ENCODE measurements around the gene ITPR1.

The ITPR1 gene

GRCh38 chr3:4690277-4690676 lies 197.1 kb downstream of the ITPR1 start:
- DNase-seq = no peak

DNA sequence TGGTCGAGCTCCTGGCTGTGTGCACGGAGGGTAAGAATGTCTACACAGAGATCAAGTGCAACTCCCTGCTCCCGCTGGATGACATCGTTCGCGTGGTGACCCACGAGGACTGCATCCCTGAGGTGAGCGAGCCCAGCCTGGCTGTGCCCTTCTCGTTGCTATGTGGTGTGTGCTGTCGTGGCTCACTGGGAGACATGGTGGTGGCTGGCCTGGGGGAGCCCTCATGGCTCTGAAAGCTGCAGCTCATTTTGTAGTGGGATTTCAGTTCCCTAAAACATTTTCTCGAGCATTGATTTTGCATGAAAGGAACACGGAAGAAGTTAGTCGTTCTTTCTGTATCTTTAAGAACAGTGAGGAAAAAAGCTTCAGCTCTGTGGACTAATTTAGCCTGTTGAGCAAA lies 200.5 kb downstream of the ITPR1 start:
- no peak for DNase-seq

- no peak for DNase-seq
These were observed 202.7 kb downstream of the ITPR1 start for GRCh38 chr3:4695846-4696245.

- no peak for DNase-seq
These were observed 203.1 kb downstream of the ITPR1 start for GRCh38 chr3:4696266-4696665.

GRCh38 chr3:4698125-4698821 lies 205.1 kb downstream of the ITPR1 start:
- DNase-seq = no peak

- no peak for DNase-seq
These were observed 209.9 kb downstream of the ITPR1 start for GRCh38 chr3:4703054-4703480.

DNA sequence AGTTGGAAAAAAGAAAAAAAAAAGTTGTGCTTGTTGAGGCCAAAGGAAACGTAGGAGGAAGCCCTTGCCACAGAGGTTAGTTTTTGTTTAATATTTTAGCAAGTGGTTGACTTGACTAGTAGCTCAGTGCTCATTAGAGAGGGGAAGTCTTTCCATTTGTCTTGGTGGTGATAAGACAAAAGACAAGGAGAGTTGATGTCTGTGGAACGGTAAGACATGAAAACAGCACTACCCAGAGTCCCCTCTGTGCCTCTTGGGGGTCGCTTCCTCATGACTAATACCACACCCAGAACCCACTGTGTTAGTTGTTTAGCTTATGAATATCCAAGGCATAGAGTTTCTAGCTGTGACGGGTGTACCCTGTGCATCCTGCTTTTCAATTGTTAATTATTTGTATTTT lies 211.4 kb downstream of the ITPR1 start:
- DNase-seq = no peak

DNA sequence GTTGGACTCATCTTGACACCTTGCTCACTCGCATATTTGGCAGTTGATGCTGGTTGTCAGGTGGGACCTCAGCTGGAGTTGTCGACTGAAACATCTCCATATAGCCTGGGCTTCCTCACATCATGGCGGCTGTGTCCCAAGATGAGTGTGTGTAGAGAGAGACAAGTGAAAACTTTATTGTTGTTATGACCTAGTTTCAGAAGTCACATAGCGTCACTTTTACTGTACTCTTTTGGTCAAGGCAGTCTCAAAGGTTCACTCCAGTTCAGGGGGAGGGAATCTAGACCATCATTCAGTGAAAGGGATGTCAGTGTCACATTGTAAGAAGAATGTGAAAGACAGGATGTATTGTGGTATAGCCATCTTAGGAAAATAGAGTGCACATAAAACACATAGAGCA lies 214.2 kb downstream of the ITPR1 start:
- no peak for DNase-seq

DNA sequence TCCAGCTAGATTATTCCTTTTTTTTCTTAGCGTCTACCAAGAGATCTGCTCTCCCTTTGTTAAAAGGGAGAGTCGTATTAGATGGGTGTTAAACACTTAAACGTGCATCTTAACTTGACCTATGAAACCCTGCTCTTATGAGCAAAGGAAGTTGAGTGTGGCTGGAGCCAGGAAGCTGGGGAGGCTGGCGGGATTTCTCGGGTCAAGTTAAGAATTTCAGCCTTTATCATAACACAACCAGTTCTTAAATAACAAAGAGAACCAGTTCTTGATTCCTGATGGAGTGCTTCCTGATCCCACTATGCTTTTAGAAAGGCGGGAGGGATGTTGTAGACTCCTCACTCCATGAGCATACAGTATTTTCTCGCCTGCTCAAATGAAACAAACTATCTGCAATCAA lies 215.1 kb downstream of the ITPR1 start:
- DNase-seq = no peak

GRCh38 chr3:4709341-4709740 lies 216.2 kb downstream of the ITPR1 start:
- no peak for DNase-seq

- no peak for DNase-seq
These were observed 217.0 kb downstream of the ITPR1 start for GRCh38 chr3:4710191-4710590.

- no peak for DNase-seq
These were observed 218.5 kb downstream of the ITPR1 start for GRCh38 chr3:4711680-4711992.

GRCh38 chr3:4712109-4712508 lies 219.0 kb downstream of the ITPR1 start:
- no peak for DNase-seq

DNA sequence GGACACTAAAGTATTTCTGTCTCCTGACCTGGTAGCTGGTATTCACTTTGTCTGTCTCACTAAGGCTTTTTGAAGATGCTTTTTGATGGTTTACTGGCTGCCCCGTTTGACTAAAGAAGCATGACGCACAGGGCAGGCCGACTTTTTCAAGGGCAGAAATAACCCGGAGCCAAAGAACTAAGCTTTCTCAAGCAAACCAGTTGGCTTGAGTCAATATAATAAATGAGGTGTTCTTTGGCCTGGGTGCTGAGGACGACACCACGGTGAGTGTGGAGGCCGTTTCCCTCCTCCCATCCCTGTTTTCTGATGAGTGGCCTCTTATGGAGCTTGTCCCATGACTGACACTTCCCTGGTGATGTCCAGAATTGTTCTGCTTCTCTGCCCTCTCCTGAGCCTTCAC lies 220.9 kb downstream of the ITPR1 start:
- no peak for DNase-seq

GRCh38 chr3:4716266-4716665 lies 223.1 kb downstream of the ITPR1 start:
- DNase-seq = no peak

GRCh38 chr3:4716706-4717362 lies 223.7 kb downstream of the ITPR1 start:
- DNase-seq = no peak

DNA sequence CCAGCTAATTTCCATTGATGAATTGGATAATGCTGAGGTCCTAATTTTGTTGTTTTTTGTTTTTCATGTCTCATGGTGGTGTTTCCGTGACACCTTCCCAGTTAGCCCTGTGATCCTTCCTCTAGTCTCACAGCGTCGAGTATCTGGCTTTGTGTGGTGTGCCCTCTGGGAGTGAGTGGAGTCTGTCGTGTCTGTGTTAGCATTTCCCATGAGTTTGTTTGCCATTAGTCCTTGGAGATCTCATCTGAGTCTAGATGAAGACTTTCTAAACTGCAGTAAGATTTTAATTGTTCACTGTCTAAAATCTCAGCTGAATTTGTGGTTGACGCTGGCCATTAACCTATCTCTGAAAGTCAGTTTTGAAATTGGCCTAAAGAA lies 224.2 kb downstream of the ITPR1 start:
- DNase-seq = no peak

DNA sequence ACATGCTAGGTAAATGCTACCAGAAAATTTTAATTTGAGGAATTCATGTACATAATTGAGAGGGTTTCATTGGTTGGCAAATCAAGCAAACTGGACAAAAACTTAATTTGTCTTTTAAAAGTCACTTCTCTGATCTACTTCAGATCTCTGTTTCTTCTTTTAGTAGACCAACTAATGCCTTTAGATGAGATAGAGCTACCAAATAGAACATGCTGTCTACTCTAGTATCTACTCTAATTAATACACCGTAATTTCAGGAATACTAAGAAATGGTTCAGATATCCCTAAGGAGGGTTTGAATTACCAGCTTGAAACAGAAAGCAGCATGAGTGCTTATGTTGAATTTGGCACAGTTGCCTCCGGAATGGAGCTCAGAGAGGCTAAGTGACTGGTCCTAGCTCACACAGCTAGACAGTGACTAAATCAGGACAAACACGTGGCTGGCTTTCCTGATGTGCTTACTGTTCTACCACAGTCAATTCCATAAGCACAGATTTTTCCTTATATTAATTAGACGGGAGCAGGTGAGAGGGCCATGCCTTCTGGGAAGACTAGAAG lies 225.1 kb downstream of the ITPR1 start:
- DNase-seq = no peak

- no peak for DNase-seq
These were observed 225.9 kb downstream of the ITPR1 start for GRCh38 chr3:4719046-4719501.

DNA sequence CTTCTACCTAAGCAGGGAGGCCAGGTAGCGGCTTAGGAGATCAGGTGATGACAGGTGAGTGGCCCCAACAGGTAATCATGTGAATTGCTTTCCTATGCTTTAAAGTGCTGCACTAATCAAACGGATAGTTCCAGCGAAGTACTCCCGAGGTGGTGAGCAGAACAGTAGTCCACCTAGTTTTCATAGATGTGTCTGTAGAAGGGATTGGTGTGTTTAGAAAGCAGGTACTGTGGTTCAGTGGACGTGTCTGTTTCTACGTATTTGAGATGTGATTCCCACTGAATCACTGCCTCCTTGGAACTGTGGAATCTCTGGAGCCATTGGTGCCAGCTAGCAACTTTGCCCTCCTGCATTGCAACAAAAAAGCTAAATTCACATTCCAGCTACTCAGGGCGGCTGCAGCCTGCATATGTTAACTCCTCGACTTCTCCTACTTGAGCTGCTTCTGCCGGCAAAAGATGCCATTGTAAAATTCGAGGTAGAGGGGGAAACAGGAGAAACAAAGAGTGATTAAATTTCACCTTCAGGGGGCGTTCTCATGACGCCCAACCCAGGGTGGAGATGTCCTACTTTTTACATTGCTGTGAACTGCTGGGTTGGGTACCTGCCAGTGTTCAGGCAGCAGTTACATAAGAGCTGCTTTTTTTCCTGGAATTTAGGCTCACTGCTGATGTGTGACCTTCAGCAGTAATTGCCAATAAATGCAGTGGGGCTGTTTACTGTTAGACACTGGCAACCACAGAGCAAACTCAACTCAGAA lies 227.3 kb downstream of the ITPR1 start:
- DNase-seq = peak; percentile 50

DNA sequence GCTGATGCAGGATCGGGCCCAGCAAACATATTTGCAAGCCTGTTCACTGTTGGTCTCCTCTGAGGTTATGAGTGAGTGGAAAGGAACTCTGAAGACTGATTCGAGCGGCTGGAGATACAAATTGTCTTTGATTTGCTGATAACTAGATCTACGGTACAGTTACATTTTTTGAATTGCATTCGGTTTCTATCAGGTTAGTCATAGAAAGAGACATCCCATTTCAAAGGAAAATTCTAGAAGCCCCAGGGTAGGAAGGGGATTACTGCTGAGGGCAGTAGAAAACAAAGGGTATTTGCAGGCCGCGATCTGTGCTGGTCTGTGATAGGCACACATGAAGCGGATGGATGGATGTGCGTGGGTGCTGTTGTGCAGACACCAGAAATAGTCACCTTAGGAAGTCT lies 228.4 kb downstream of the ITPR1 start:
- no peak for DNase-seq

DNA sequence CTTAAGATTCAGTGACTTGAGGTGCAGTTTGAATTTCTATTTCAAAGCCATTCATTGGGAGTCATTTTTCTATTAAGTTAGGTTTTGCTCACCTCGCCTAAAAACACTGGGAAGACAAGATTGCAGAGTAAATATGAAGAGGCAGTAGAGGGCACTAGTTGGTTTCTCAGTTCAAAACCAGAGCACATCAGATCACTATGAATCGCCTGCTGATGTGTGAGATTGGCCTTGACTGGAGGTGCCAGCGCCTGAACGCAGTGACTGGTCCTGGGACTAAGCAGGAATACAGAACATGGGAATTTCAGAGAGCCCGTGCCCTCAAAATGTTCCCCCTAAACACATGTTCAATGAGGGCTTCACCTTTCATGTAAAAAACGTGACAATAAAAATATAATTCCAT lies 229.0 kb downstream of the ITPR1 start:
- no peak for DNase-seq

- no peak for DNase-seq
These were observed 231.0 kb downstream of the ITPR1 start for GRCh38 chr3:4724051-4724629.

DNA sequence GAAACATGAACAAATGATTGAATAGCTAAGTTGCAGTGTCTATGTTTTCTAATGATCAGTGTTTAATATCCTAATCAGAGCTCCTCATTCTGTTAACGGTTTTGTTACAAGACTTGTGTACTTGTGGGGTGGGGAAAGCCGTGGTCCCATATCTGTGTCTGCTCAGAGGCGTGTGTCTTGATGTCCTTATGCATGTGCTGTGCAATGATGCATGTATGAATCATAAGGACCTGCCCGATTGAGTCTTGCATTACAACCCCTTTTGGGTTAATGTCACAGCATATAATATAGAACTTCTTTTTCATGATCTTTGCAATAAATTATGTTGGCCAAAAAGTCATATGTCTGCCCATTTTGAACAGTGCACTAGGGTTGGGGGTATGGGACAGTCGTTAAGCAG lies 233.4 kb downstream of the ITPR1 start:
- no peak for DNase-seq
